WI38 (cell line): Measurements from ENCODE around the gene FBXO45.
A peak's percentile ranks its signal among the peaks of the same experiment; 100 is the strongest.
"Not testable (repeated sequence)": the region's sequence is repeated elsewhere in the genome, so short reads cannot be mapped to it uniquely, and the experiment has no call there.

ENCODE experiments used
- H3K4me3 ChIP-seq: 2 replicates; pipeline ENCODE4 v1.5.1; 2011; ENCODE audit warnings: low read depth, mild to moderate bottlenecking, control low read depth, low read length
- CTCF ChIP-seq: IDR thresholded peaks from 2 replicates; pipeline ENCODE4 v1.5.1; 2012; ENCODE audit warnings: low read depth, mild to moderate bottlenecking, control low read depth, low read length

Gene FBXO45

GRCh38 chr3:196631682-196632045, 63.2 kb downstream of the FBXO45 start:
- H3K4me3 ChIP-seq, result peak overlapping the region; percentile 70
- TF ChIP-seq CTCF, result no peak

GRCh38 chr3:196632046-196632751, 63.7 kb downstream of the FBXO45 start:
- peak overlapping the region; percentile 70 for H3K4me3 ChIP-seq
- peak; percentile 10; the same call in 1 of the 2 replicates for TF ChIP-seq CTCF

- no peak for TF ChIP-seq CTCF
- no peak overlapping the region for H3K4me3 ChIP-seq
Measured at GRCh38 chr3:196633555-196634151, 65.2 kb downstream of the FBXO45 start.

- TF ChIP-seq CTCF, result no peak
- H3K4me3 ChIP-seq, result no peak overlapping the region
Measured at GRCh38 chr3:196634224-196634623, 65.8 kb downstream of the FBXO45 start.

- H3K4me3 ChIP-seq, result no peak overlapping the region
- no peak for TF ChIP-seq CTCF
Measured at GRCh38 chr3:196634829-196635228, 66.4 kb downstream of the FBXO45 start.

- TF ChIP-seq CTCF, result no peak
- H3K4me3 ChIP-seq, result no peak overlapping the region
Measured at GRCh38 chr3:196636369-196637349, 68.2 kb downstream of the FBXO45 start.

GRCh38 chr3:196637941-196638340, 69.5 kb downstream of the FBXO45 start:
- H3K4me3 ChIP-seq, result not testable (repeated sequence)
